GM19035 (cell line): ENCODE measurements around the gene PRR15L.

ENCODE experiments used
- ATAC-seq: cut with Tn5 transposase; IDR thresholded peaks from one replicate; pipeline ENCODE4 v1.9.1; 2021; ENCODE audit not compliant: unreplicated experiment

The PRR15L gene

GRCh38 chr17:47907932-47908562, 49.6 kb downstream of the PRR15L start:
- no peak for ATAC-seq

- no peak for ATAC-seq
These were observed 51.2 kb downstream of the PRR15L start for GRCh38 chr17:47906443-47906842.

- no peak for ATAC-seq
These were observed 52.4 kb downstream of the PRR15L start for GRCh38 chr17:47905221-47905733.

- ATAC-seq, result no peak
These were observed 55.5 kb downstream of the PRR15L start for GRCh38 chr17:47902039-47902744.
